GM23338 (cell line): ENCODE results near the gene EED.

Experiments
- CREB1 ChIP-seq: fragments of 250-450 bp; sonication (Bioruptor Pico); IDR thresholded peaks from 2 replicates; pipeline ENCODE4 v1.5.0; 2020; ENCODE audit warnings: low read depth, mild to moderate bottlenecking, moderate library complexity
- CTCF ChIP-seq, 2 experiments: fragments of 200-600 bp in 1 of 2; sonication (generic) in 1 of 2; conservative IDR thresholded peaks; 2 replicates each; pipeline versions ENCODE4 v1.5.1 to v1.6.1; 2016 to 2017; ENCODE audit warnings: antibody characterized with exemption in 2 of 2, low read depth in 2 of 2, mild to moderate bottlenecking in 2 of 2, moderate library complexity in 1 of 2
- ETS1 ChIP-seq: IDR thresholded peaks from 2 replicates; pipeline ENCODE4 v1.6.1; 2016; ENCODE audit warnings: antibody characterized with exemption
- EZH2 ChIP-seq: fragments of 200-600 bp; sonication (generic); IDR thresholded peaks from one replicate; pipeline ENCODE4 v1.8.0; 2017; ENCODE audit warnings: antibody characterized with exemption, mild to moderate bottlenecking, low read depth; ENCODE audit not compliant: unreplicated experiment
- EZH2phosphoT487 ChIP-seq: fragments of 200-600 bp; sonication (generic); IDR thresholded peaks from one replicate; pipeline ENCODE4 v1.8.1; 2018; ENCODE audit warnings: antibody characterized with exemption; ENCODE audit not compliant: unreplicated experiment
- REST ChIP-seq: IDR thresholded peaks from one replicate; pipeline ENCODE4 v1.6.1; 2018; ENCODE audit warnings: antibody characterized with exemption; ENCODE audit not compliant: unreplicated experiment

GRCh38 chr11:86194998-86195397 is 49.6 kb upstream of the EED start:
- TF ChIP-seq REST (no peak), EZH2 (no peak), CTCF (conservative IDR thresholded peaks at IDR 0.05; ENCODE audit: low read depth in 2 of 2) (no peak), ETS1 (no peak), CREB1 (CRISPR knock-in tag) (no peak), EZH2phosphoT487 (no peak)
